Hippocampal formation (tissue), 2 donors: Measurements from ENCODE around the gene ENDOG.
"Not testable (repeated sequence)": the region's sequence is repeated elsewhere in the genome, so short reads cannot be mapped to it uniquely, and the experiment has no call there.

Source experiments
- DNase-seq, 2 donors: peaks; one replicate each; lab custom pipeline; 2025; lab: John Stamatoyannopoulos, UW

Gene ENDOG

GRCh38 chr9:128828719-128829452, 10.6 kb downstream of the ENDOG start:
- no peak for DNase-seq

DNA sequence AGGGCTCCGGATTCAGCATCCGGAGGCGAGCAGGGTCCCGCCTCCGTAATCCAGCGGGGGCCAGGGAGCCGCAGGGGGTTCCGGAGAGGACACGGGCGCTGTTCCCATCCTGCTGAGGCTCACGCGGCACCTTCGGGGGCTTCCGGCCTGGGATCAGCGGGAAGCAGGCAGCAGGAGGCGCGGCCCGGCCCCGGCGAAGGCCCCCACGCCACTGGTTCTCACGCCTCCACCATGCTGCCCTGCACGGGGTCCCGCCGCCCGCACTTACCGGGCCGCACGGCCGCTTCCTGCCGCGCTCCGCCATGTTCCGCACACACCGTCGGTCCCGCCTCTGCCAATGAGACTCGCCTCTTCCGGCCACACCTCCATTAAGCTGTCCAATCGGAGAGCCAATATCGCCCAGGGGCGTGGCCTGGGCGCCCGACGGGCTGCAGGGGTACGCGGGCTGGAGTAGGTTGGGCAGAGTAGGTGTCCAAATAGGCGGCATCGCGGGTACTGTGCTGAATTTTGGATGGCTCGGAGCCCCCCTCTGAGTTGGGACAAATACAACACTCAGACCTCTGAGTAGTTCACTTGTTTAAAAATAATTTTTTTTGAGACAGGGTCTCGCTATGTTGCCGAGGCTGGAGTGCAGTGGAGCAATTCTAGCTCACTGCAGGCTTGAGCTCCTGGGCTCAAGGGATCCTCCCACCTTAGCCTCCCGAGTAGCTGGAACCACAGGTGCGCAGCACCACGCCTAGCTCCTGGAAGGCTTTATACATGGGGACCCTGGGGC, 11.4 kb downstream of the ENDOG start, which contains the start of gene SPOUT1:
SPOUT1 (minus strand) TSS at position 318 of the 775 bp plus-strand sequence; CDS start at position 304, 14 bp downstream.
- DNase-seq = peak; percentile 89

DNA sequence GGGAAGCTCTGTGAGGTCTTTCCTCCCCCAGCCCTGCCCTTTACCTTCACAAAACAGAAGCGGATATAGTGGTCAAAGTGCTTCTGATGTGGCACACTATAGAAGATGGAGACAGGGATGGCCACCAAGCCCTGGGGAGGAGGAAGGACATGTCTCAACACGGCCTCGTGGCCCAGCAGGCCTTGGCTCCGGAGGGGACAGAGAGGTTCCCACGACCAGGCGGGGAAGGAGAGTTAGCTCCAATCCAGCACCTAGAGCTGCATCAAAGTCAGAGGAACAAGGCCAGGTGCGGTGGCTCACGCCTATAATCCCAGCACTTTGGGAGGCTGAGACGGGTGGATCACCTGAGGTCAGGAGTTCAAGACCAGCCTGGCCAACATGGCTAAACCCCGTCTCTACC, 15.4 kb downstream of the ENDOG start:
- DNase-seq = no peak

- no peak for DNase-seq
Observed at GRCh38 chr9:128835246-128836210, 17.2 kb downstream of the ENDOG start.

DNA sequence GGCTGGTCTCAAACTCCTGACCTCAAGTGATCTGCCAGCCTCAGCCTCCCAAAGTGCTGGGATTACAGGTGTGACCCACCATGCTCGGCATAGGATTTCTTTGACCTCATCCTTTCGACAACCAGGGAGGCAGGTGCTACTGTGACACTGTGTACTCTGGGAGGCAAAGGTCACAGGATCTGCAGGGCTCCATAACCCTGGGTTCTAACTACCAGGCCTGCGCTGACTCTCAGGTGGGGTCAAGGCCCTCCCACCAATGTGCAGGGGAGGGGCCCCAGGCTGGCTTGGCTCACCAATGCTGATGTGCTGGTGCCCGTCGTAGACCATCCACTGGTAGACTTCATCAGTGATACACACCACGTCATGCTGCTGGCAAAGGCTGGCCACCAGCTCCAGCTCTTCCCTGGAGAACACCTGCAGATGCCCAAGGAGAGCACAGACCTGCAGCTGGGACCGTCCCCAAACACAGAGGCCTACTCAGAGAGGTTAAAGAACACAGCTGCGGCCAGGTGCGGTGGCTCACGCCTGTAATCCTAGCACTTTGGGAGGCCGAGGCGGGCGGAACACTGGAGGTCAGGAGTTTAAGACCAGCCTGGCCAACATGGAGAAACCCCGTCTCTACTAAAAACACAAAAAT, 18.3 kb downstream of the ENDOG start:
- no peak for DNase-seq

GRCh38 chr9:128838338-128838737, 20.0 kb downstream of the ENDOG start:
- no peak for DNase-seq

DNA sequence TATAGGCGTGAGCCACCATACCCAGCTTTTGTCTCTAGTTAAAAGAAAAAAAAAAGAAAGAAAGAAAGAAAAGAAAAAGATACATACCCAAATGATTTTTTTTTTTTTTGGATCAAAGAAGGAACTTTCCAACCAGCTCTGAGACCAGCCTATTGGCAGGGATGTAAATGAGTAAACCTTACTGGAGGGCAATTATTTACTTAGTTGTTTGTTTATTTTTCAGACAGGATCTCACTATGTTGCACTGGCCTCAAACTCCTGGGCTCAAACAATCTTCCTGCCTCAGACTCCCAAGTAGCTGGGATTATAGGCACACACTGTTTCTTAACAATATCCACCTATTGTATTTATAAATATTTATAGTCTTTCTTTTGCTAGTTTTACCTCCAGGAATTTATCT, 22.2 kb downstream of the ENDOG start:
- no peak for DNase-seq

DNA sequence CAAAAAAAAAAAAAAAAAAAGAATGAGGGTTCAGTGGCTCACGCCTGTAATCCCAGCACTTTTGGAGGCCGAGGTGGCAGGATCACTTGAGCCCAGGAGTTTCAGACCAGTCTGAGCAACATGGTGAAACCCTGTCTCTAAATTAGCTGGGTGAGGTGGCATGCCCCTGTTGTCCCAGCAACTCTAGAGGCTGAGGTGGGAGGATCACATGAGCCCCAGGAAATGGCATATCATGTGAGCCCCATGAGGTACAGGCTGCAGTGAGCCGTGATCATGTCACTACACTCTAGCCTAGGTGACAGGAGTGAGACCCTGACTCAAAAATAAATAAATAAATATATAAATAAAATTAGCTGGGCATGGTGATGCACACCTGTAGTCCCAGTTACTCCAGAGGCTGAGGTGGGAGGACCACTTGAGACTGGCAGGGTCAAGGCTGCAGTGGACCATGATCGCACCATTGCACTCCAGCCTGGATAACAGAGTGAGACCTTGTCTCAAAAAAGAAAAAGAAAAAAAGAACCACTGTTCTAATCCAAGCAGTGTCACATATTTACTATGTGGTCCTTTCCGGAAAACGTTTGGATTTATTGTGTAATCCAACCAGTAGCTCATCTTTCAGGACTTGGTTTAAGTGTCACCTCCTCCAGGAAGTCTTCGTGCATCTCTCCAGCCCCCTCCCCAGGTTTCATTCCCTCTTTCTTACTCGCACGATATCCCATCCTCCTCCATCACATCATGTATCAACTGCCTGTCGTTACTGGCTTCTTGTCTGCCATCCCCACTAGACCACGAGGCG, 23.6 kb downstream of the ENDOG start:
- DNase-seq = no peak

GRCh38 chr9:128843171-128843570, 24.9 kb downstream of the ENDOG start:
- not testable (repeated sequence) for DNase-seq

GRCh38 chr9:128845186-128845931, 27.1 kb downstream of the ENDOG start:
- no peak for DNase-seq

GRCh38 chr9:128846680-128847030, 28.4 kb downstream of the ENDOG start:
- no peak for DNase-seq

DNA sequence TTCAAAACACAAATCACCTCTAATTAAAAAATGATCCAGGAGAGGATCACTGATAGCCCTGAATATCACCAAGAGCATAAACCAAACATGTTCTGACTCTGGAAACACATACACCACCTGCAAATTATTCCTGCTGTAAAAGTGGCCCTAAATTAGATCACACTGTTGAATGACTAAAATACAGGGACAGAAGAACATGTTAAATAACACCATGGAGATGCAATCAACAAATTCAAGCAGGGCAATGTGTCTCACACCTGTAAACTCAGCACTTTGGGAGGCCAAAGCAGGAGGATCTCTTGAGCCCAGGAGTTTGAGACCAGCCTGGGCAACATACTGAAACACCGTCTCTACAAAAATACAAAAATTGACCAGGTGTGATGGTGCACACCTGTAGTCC, 29.5 kb downstream of the ENDOG start:
- no peak for DNase-seq

GRCh38 chr9:128851024-128851423, 32.7 kb downstream of the ENDOG start:
- not testable (repeated sequence) for DNase-seq

- peak in 1 of 2 donors; percentile 66 for DNase-seq
Observed at GRCh38 chr9:128851779-128852600, 33.7 kb downstream of the ENDOG start.

GRCh38 chr9:128852646-128853045, 34.3 kb downstream of the ENDOG start:
- DNase-seq = not testable (repeated sequence)

DNA sequence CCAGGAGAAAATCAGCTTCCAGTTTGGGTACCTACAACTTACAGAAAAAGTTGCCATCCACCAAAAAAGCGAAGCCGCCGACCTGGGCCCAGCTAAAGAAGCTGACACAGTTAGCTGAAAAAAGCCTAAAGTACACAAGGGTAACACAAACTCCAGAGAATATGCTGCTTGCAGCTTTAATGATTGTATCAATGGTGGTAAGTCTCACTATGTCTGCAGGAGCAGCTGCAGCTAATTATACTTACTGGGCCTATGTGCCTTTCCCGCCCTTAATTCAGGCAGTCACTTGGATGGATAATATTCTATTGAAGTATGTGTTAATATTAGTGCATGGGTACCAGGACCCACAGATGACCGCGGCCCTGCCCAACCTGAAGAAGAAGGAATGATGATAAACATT, 36.2 kb downstream of the ENDOG start:
- DNase-seq = not testable (repeated sequence)

DNA sequence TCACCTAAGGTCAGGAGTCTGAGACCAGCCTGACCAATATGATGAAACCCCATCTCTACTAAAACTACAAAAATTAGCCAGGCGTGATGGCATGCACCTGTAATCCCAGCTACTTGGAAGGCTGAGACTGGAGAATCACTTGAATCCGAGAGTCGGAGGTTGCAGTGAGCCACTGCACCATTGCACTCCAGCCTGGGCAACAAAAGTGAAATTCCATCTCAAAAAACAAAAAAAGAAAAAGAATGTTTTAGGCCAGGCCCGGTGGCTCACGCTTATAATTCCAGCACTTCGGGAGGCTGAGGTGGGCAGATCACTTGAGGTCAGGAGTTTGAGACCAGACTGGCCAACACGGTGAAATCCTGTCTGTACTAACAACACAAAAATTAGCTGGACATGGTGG, 40.2 kb downstream of the ENDOG start:
- not testable (repeated sequence) for DNase-seq

- DNase-seq = no peak
Observed at GRCh38 chr9:128860937-128861336, 42.6 kb downstream of the ENDOG start.

DNA sequence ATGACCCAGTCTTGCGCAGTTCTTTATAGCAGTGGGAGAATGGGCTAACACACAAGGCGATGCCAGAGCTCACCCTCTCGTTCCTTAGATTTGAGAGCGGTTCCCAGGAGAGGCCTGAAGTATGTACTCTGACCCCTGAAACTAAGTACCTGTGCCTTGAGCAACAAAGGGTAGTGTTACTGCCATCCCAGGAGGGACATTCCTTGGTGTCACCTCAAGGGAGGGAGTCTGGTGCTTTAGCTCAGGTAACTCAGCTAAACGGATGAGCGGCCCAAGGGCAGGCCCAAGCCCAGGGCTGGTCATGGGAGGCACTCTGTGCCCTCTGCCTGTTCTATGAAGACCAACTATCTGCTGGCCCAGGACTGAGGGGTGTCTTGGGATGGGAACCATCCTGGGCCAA, 43.2 kb downstream of the ENDOG start:
- no peak for DNase-seq
